OCI-LY1 (cell line): ENCODE measurements around the gene PYGO2.

ENCODE experiments used
- CTCF ChIP-seq: fragments of 200-600 bp; sonication (generic), shearing (Covaris generic); IDR thresholded peaks from 2 replicates; pipeline ENCODE4 v1.5.1; 2017; ENCODE audit warnings: mild to moderate bottlenecking, antibody characterized with exemption, low read length, moderate library complexity, mixed read lengths
- EZH2 ChIP-seq: fragments of 200-600 bp; sonication (generic), shearing (Covaris generic); IDR thresholded peaks from 2 replicates; pipeline ENCODE4 v1.8.0; 2017; ENCODE audit warnings: borderline replicate concordance, mixed run types, mild to moderate bottlenecking, antibody characterized with exemption, low read length, moderate library complexity, mixed read lengths

- TF ChIP-seq CTCF: no peak
- TF ChIP-seq EZH2: no peak
These were observed 32.1 kb upstream of the PYGO2 start, which contains the start of gene LENEP for GRCh38 chr1:154993572-154994268.
